Tibial nerve (tissue), 4 donors: ENCODE results near the gene RAP1GAP2.

Experiments used
- CTCF ChIP-seq, 5 experiments: fragments of 200-600 bp in 3 of 5; fragments of 450-650 bp in 2 of 5; sonication (generic) in 3 of 5; IDR thresholded peaks; one replicate each; pipeline ENCODE4 v1.5.1; 2016 to 2019; ENCODE audit warnings: antibody characterized with exemption in 5 of 5, mild to moderate bottlenecking in 3 of 5, moderate library complexity in 2 of 5
- EP300 ChIP-seq, 2 donors: sonication (generic); formaldehyde crosslinking; IDR thresholded peaks; one replicate each; pipeline ENCODE4 v1.6.1; 2017; ENCODE audit warnings: antibody characterized with exemption in 2 of 2, mild to moderate bottlenecking in 1 of 2
- POLR2A ChIP-seq, 2 donors: fragments of 450-650 bp; IDR thresholded peaks; one replicate each; pipeline ENCODE4 v1.6.1; 2017; ENCODE audit warnings: antibody characterized with exemption in 2 of 2, mild to moderate bottlenecking in 2 of 2, moderate library complexity in 2 of 2

DNA sequence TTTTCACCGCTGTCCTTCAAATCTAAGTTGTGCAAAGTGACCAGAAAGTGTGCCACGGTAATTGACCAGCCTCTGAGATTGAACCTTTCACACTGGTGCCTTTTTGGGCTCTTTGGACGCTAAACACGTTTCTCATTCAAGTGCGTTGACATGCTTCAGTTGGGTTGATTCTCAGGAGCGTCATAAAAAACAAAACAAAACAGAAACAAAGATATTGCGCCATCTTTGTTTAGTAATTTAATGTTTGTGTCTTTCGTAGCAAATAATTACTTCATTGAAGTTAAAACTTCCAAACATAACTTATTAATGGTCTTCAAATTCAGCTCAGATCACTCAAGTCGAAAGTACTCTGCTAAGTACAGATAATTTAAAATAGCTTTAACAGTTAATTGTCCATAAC is 187.0 kb downstream of the RAP1GAP2 start:
- TF ChIP-seq CTCF (IDR thresholded peaks at IDR 0.05) (no peak), EP300 (IDR thresholded peaks at IDR 0.05) (no peak), POLR2A (IDR thresholded peaks at IDR 0.05) (no peak)
